ENCODE results near the gene TMEM62.
"Not testable (repeated sequence)": the region's sequence is repeated elsewhere in the genome, so short reads cannot be mapped to it uniquely, and the experiment has no call there.

TMEM62 gene

GRCh38 chr15:43218908-43219706, 85.7 kb downstream of the TMEM62 start:
- peak; percentile 27 for TF ChIP-seq CTCF (IDR thresholded peaks at IDR 0.05; ENCODE audit: low read depth, low read length)
- DNase-seq (ENCODE audit: low read depth, low spot score), result peak; percentile 13

GRCh38 chr15:43219929-43220928, 86.8 kb downstream of the TMEM62 start:
- no peak for TF ChIP-seq CTCF (IDR thresholded peaks at IDR 0.05; ENCODE audit: low read depth, low read length)
- no peak overlapping the region for H3K4me3 ChIP-seq (ENCODE audit: low read depth, low read length)
- DNase-seq (ENCODE audit: low read depth, low spot score), result no peak
- in situ Hi-C loops (cut with HindIII; ENCODE audit: low sequenced_read_pairs), result no loop called here

More at GRCh38 chr15:43218908-43219706, 85.7 kb downstream of the TMEM62 start:
- in situ Hi-C loops (cut with HindIII; ENCODE audit: low sequenced_read_pairs), result no loop called here
- no peak overlapping the region for H3K4me3 ChIP-seq (ENCODE audit: low read depth, low read length)

- TF ChIP-seq CTCF (IDR thresholded peaks at IDR 0.05; ENCODE audit: low read depth, low read length), result no peak
- H3K4me3 ChIP-seq (ENCODE audit: low read depth, low read length), result no peak within 1 kb of the TSS
- DNase-seq (ENCODE audit: low read depth, low spot score), result no peak
- in situ Hi-C loops (cut with HindIII; ENCODE audit: low sequenced_read_pairs), result no loop called here
Measured at GRCh38 chr15:43220991-43221403, 87.6 kb downstream of the TMEM62 start, which contains the start of gene EPB42. Gene EPB42, minus strand, starts transcription at chr15:43221018. Its CDS starts 193 bp downstream, at chr15:43220825.

GRCh38 chr15:43221422-43221821, 88.0 kb downstream of the TMEM62 start:
- in situ Hi-C loops (cut with HindIII; ENCODE audit: low sequenced_read_pairs), result no loop called here
- no peak for DNase-seq (ENCODE audit: low read depth, low spot score)
- H3K4me3 ChIP-seq (ENCODE audit: low read depth, low read length), result no peak overlapping the region
- no peak for TF ChIP-seq CTCF (IDR thresholded peaks at IDR 0.05; ENCODE audit: low read depth, low read length)

GRCh38 chr15:43225201-43225949, 92.0 kb downstream of the TMEM62 start:
- peak; percentile 68 for DNase-seq (ENCODE audit: low read depth, low spot score)
- peak; percentile 85 for TF ChIP-seq CTCF (IDR thresholded peaks at IDR 0.05; ENCODE audit: low read depth, low read length)
- H3K4me3 ChIP-seq (ENCODE audit: low read depth, low read length), result no peak overlapping the region
- in situ Hi-C loops (cut with HindIII; ENCODE audit: low sequenced_read_pairs), result no loop called here

- DNase-seq (ENCODE audit: low read depth, low spot score); H3K4me3 ChIP-seq (ENCODE audit: low read depth, low read length); in situ Hi-C loops (cut with HindIII; ENCODE audit: low sequenced_read_pairs): not testable (repeated sequence)
Measured at GRCh38 chr15:43225950-43226255, 92.5 kb downstream of the TMEM62 start.
